GM21515 (cell line): ENCODE data around the gene BTBD9.

ENCODE experiments used
- ATAC-seq: cut with Tn5 transposase; IDR thresholded peaks from one replicate; pipeline ENCODE4 v1.9.1; 2021; ENCODE audit not compliant: unreplicated experiment

The BTBD9 gene

DNA sequence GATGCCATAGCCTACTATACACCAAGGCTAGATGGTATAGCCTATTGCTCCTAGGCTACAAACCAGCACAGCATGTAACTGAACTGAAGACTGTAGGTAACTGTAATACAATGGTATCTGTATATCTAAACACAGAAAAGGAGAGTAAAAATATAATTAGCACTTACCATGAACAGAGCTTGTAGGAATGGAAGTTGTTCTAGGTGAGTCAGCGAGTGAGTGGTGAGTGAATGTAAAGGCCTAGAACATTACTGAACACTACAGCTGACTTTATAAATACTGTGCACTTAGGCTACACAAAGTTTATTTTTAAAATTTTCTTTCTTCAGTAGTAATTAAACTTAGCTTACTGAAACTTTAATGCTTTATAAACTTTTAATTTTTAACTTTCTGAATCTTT is 129.5 kb downstream of the BTBD9 start:
- ATAC-seq = no peak

DNA sequence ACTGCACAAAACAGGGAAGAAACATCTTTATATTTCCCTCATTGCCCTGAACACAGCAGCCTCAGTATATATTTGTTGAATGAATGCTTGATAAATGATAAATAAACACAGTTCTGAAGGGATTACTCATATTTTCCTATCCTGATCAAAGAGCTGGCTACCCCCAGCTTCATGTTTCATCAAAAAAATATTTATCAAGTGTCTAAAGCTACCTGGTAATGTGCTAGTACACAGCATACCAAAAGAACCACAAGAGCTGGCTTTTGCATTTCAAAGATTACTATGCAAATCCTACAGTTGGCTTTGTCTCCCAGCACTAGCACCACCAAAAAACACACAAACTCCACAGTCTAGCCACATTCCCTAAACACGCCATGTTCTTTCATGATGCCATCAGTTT is 130.0 kb downstream of the BTBD9 start:
- ATAC-seq = no peak

DNA sequence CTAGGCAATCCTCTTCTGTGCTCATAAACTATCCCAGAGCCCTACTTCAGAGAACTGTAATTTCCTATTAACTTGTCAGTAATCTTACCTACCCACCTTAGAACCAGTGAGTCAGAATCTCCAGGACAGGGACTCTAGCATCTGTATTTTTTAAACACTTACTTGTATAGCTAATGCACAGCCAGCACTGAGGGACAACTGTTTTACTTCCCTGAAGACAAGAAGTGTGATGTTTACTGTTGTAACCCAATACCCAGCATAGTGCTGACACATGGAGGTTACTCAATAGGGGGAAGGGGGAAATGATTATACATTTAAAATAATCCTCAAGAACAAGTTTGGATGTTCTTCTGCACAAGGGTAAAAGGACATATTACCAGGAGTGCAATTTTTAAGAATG is 130.8 kb downstream of the BTBD9 start:
- no peak for ATAC-seq

DNA sequence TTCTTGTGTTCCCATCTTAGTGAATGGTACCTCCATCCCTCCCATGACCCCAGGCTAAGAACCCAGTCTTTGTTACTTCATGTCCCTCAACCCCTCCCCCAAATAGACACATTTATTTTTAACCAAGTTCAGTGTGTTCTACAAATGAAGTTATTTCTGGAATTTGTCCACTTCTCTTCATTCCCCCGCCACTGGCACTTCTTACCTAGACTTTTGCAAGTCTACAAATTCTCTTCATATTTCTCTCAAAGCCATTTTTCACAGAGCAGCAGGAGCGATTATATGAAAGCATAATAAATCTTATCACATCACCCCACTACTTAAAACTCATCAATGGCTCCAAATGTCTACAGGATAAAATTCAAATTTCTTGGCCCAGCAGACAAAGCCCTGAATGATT is 131.4 kb downstream of the BTBD9 start:
- no peak for ATAC-seq

DNA sequence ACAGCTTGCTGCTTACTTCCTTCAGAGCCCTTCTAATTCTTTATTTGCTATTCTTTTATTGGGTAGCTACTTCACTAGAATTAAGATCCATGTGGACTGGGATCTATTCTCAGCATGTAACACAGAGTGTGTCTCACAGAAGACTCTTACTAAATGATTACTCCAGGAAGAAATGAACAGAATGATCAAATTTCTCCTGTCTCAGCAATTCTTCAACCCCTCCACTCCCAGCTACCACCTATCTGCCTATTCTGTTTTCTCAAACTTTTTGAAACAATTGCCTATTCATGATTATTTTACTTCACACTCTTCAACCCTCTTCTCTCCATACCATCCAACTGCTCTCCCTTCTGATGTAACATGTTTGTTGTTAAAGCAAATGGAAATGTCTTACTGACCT is 132.6 kb downstream of the BTBD9 start:
- ATAC-seq = no peak

DNA sequence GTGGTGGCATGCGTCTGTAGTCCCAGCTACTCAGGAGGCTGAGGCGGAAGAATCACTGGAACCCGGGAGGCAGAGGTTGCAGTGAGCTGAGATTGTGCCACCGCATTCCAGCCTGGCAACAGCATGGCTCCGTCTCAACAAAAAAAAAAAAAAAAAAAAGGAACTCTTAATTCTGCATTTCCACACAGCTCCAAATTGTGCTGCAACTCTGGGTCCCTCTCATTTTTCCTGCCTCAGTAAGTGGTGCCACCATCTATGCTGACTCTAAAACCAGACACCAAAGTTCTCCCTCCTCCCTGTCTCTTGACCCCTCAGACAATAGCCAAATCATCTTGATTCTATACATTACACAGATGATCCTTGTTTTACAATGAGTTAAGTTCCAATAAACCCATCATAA is 133.9 kb downstream of the BTBD9 start:
- no peak for ATAC-seq

DNA sequence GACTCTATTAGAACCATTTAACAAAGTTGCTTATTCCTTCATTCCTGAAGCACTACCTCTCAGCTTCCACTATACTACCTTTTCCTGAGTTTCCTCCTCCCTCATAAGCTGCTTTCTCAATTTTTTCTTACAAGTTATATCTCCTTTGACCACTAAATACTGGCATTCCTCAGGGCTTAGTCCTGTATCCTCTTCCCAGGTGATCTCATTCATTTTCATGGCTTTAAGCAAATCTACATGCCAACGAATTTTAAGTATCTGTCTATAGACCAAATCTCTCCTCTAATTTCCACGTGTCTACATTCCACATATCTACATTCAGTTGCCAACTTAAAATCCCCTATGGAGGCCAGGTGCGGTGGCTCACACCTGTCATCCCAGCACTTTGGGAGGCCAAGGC is 134.7 kb downstream of the BTBD9 start:
- ATAC-seq = no peak

DNA sequence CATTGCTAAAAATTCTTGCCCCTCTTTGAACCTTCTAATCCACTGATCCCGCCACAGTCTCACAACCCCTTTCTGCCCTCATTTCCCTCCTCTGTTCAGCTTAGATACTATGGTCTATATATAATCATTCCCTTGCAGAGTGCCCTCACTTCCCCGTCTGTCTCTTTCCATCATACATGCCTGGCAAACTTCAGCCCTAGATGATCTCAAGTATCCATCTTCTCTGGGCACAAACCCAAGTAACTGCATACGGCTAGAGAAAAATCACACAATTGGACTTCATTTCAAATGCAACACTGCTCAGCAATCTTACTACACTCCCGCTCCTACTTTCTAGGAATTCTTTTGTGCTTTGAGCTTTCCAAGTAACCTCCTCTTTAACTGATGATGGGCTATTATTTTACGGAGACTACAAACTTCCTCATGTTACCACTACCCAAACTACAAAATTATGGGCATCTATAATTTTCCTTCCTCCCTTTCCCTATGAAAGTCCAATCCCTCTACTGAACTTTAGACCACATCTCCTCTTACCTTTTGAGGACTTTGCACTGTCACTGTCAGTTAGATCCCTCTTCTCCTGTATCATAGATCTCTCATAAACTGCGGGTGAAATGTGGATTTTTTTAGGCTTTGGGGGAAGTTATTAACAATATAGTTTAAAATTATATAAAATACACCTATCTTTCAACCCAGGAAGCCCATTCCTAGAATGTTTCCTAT is 135.6 kb downstream of the BTBD9 start:
- ATAC-seq = no peak

DNA sequence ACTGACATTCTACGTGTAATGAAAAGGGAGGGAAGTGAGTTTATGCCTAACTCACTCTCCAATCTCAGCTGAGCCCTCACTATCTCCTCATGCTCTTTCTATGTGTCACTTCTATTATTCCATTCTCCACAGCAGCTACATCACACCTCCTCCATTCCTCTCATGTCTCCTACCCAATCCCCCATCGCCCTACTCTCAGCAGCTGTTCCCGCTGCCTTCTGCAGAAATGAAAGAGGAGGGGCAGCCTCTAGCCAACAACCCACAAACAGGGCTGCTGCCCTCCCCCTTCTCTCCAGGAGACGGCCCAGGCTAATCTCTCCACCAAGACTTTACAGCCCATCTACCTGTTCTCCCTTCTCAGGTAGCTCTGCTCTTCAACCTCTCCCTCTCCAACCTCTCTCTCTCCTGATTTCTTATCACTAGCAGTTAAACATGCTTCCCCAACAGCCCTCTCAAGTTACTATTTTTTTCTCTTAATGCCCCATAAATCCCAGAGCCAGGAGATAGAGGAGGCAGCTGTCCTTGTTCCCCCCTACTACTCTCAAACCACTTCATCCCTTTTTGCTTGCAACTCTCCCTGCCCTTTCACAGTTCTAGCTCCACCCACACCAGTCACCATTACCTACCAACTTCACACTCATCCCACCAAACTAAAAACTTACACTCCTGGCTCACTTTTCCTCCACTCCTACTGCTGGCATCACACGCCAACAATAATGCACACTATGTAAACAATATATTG is 136.5 kb downstream of the BTBD9 start:
- ATAC-seq = no peak

DNA sequence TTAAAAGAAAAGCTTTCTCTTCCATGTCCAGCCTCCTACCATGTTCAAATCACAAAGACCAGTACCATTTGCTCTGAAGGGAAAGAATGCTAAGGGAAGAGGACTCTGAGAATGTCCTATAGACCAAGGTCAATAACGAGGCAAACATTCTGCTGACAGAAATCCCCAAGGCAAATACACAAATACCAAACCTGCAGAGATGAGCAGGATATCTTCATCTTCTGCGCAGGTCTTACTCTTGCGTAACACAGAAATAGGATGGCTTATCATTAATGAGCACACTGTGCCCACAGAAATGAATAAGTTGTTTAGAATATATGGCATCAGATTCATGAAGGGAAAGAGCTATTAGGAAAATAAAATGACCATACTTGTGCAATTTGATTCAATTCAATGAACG is 137.3 kb downstream of the BTBD9 start:
- no peak for ATAC-seq

DNA sequence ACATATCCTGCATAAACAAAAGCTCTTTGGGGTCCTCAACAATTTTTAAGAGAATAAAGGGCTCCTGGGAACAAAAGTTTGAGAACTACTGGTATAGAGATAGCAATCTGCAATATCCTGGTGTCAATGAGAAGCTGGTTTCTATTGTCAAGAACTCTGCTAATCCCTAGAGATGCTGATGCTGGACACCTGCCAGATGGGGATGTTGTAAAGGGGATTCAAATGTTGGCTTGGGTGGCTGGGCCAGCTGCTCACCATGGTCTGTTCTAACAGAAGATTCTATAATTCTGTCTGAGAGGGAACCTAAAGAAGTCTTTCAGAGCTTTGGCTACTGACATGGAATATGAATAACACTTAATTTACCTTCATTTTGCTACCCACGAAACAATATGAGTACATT is 137.8 kb downstream of the BTBD9 start:
- ATAC-seq = no peak

DNA sequence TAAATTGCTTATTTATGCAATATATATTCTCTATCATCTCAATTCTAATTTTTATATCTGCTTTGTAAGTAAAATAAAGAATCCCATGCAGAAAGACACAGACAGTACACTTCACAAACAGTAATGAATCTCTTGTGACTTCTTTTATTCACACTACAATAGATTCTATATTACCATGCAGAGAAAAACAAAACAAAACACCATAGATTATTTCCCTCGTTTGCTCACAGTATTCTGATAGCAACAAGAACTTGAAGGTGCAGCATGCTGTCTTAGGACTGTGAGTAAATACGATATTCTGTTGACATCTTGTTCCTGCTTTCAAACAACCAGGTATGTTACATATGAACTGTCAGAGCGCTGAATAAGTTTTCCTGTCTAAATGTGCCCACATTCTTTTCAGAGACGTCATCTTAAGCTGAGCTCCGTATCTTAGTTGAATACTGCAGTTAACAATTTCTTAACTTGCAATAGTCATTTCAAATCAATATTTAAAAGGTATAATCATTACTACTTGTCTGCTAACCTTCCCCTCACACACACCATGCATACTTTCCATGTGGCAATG is 140.1 kb downstream of the BTBD9 start:
- ATAC-seq = no peak

DNA sequence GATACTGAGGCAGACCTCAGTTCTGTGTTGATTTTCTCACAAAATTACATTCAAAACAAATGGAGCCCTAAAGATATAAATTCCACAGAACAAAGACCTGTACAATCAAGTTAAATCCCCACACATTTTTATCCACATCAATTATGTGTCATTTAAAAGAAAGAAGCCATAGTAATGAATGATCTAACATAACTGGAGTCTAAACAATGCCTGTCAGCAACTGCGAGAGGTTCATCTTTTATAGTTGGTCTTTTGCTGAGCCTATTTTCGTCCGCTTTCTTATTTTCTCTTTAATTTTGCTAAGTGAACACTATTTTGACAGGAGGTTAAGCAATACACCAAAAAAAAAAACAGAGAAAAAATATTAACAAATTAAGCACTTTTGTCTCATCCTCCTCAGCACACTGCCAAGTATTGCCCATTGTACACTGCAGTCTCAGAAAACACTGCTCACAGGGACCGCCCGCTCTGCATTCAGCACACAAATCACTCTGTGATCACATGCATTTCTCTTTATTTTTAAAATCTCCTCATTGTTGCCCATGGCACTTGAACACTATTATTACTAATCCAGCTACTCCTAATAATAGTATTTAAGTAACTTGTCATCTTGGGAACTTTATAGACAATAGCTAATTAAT is 140.8 kb downstream of the BTBD9 start:
- no peak for ATAC-seq

DNA sequence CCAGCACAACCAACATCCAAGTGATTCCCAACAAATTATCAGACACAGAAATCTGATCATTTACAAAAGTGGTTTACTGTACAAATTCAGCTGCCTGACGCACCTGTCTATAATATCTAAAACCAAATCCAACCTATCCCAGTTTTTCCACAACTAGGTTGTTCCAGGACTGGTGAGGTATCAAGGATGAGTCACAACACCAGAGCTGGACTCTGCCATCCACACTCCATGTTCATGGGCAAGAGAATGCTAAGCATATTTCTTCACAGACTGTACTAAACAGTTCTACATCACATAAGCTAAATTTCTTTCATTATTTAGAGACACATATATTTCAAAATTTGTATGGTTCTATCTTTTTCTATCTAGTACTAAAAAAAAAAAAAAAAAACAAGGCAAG is 141.6 kb downstream of the BTBD9 start:
- ATAC-seq = no peak

DNA sequence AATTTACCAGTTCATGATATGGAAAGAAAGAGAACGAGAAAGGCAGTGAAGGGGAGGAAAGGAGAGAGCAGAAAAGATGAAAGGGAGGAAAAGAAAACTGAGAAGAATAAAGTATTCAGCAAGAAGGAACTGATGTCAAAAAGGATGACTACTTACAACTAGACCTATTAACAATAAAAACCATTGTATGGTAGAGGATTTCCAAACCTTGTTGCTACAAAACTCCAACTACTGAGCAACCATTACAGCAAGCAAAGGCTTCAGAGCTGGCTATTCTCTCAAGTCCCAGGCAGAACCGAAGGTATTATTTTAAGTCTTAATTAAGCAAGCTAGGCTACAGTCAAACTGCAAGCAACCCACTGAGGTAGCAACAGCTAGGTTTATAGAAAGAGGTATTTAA is 142.2 kb downstream of the BTBD9 start:
- no peak for ATAC-seq

DNA sequence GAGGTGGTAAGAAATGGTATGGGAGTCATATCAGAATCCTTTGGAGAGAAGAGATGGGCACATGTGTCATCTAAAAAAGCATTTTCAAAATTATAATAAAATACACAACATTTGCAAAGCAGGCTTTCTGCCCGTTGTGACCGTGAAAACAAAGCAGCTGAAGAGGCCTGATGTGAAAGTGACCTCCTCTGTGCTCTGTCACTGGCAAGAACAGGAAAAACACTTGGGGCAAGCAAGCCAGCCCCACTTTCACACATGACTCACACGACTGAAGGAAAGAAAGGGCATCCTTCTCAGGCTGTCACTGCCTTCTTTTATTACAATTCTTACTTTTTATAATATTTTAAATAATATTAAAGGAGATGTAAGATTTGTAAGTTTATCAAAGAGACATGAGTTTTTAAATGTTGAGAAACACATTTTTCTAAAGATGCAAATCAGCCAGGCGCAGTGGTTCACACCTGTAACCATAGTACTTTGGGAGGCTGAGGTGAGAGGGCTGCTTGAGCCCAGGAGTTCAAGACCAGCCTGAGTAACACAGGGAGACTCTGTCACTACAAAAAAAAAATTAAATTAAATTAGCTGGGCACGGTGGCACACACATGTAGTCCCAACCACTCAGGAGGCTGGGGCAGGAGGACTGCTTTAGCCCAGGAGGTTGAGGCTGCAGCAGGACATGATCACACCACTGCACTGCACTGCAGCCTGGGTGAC is 143.7 kb downstream of the BTBD9 start:
- no peak for ATAC-seq

DNA sequence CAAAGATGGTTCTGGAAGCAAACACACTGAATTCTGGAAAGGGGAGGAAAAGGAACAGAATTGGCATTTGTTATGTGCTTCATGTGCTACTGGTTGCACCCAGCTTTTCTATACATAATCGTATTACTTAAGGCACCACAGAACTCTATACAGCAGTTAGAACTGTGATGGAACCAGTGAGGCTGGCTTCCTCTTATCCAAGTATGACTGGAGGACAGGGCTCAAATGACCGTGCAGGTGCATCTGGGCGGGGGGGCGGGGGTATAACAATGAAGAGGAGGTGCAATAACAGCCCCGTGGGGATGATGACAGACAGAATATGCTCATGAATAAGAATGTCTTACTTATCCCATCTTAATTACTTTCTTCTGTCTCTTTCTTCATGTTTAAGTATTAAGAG is 144.2 kb downstream of the BTBD9 start:
- no peak for ATAC-seq

DNA sequence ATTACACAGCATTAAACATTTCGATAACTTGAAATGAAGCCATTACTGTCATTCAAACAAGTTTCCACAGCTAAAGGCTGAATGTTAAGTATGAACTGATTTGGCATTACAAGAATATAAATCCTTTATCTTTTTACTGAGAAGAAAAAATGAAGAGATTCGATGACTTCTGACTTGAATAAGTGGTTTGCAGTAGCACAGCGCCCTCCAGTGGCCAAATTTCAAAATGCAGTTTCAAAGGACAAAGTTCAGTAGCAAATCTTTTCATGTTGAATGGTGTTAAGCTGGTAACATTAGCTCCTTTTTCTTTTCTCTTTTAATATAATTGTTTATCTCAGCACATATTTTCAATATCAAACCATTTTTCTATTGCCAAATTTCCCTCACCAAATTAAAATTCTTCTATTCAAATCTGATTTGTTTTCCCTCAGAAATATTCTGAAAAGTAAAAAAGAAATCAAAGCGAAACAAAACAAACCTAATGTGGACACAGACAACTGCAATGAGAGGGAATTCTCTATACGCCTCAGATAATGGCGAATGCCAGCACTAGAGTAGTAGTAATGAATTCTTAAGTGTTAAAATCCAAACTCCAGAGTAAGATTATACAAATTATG is 145.7 kb downstream of the BTBD9 start:
- ATAC-seq = no peak

DNA sequence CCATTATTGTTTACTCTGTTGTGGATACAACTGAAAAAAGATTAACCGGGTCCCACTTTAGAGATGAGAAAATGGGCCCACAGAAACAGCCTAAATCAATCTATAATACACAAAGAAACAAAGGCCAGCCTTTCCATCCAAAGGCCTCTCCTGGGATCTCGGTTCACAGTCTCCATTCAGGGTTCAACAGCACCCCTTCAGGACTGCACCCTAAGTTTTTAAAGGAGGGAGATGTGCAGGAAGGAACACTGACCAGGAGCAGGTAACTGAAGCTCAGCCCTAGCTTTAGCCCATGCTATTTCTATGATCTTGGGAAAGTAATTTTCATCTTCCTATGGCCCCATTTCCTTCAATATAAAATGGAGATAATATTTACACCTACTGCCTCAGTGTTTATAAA is 147.7 kb downstream of the BTBD9 start:
- ATAC-seq = no peak

DNA sequence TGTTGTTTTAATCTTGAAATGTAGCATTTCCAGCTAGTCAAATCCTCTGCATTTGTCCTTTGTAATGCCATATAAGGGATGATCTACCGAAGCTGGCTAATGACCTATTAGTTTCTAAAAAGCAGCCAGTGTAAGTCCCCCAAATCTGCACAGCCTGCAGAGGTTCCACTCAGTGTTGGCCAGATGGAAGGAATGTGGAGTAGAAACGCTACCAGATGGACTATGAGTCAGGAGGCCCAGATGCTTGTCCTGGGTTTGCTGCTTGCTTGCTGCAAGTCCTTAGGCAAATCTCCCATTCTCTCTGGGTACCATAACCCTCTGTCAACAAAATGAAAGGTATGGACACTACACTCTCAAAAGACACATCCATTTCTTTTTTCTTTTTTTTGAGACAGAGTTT is 149.8 kb downstream of the BTBD9 start:
- ATAC-seq = no peak

DNA sequence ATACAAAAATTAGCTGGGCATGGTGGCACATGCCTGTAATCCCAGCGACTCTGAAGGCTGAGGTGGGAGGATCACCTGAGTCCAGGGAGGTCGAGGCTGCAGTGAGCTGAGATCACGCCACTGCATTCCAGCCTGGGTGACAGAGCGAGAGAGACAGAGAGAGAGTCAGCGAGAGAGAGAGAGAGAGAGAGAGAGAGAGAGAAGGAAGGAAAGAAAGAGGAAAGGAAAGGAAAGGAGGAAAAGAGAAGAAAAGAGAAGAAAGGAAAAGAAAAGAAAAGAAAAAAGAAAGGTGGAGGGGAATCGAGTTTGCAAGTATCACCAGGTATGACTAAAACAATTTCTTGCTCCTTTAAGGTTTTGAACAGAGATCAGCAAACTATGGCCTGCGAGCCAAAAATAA is 152.3 kb downstream of the BTBD9 start:
- no peak for ATAC-seq
